Effector memory CD4-positive, alpha-beta T cell (primary cell): ENCODE measurements around the gene LRG1.

Experiments
- DNase-seq, 3 donors: peaks; one replicate each; pipeline ENCODE4 v3.0.0-alpha.2; 2020
- H3K27ac ChIP-seq: 2 replicates; pipeline ENCODE4 v1.7.0; 2013; ENCODE audit warnings: mild to moderate bottlenecking, low read length, moderate library complexity; ENCODE audit not compliant: insufficient read depth, poor library complexity, severe bottlenecking
- H3K27me3 ChIP-seq: replicated peaks from 2 replicates; pipeline ENCODE4 v1.7.0; 2013; ENCODE audit warnings: mild to moderate bottlenecking, low read length; ENCODE audit not compliant: insufficient read depth, control insufficient read depth, poor library complexity, severe bottlenecking
- H3K36me3 ChIP-seq: 2 replicates; pipeline ENCODE4 v1.7.0; 2013; ENCODE audit warnings: mild to moderate bottlenecking, low read length, moderate library complexity; ENCODE audit not compliant: control insufficient read depth, insufficient read depth
- H3K4me1 ChIP-seq: 2 replicates; pipeline ENCODE4 v1.7.0; 2013; ENCODE audit warnings: low read length, mild to moderate bottlenecking; ENCODE audit not compliant: control insufficient read depth, insufficient read depth, poor library complexity, severe bottlenecking
- H3K4me3 ChIP-seq: 2 replicates; pipeline ENCODE4 v1.7.0; 2013; ENCODE audit warnings: low read length, low read depth, mild to moderate bottlenecking; ENCODE audit not compliant: insufficient read depth, poor library complexity, severe bottlenecking
- H3K9me3 ChIP-seq: 2 replicates; pipeline ENCODE4 v1.7.0; 2013; ENCODE audit warnings: mild to moderate bottlenecking, low read length, moderate library complexity; ENCODE audit not compliant: control insufficient read depth

The LRG1 gene

DNA sequence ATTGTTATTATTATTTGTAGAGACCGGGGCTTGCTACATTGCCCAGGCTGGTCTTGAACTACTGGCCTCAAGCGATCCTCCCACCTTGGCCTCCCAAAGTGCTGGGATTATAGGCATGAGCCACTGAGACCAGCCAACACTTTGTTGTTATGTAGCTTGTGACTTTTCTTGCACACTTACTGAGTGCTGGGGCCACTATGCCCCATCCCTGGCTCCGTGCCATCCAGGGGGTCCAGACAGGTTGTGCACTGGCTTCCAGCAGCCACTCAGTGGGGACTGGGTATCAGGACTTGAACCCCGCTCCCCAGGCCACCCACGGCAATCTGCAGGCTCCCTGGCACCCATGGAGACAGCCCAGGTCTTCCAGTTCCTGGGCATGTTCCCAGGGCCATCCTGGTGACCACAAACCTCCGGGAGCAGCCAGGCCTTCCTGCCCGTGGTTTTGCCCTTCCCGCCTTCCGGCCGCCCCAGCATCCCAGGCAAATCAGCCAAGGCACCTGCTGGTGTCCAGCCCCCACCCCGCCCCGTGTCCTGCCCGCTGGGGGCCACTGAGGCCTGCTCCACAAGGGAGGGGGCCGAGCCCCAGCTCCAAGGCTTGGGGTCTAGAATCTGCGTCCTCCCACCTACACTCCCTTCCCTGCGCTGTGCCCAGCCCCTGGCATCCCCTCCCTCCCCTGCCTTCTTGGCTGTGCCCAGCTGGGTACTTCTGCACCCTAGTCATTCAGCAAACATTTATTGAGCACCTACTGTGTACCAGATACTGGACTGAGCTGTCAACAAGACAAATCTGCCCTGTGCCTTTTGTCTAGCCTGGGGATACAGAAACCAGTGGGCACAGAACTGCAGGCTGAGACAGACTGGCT lies 43.4 kb upstream of the LRG1 start:
- Histone ChIP-seq H3K36me3 (no peaks in the 10 kb centered on the region), H3K4me1 (peaks cover 16% of the 10 kb centered on the region), H3K4me3 (no peak overlapping the region), H3K27me3 (peaks cover 47% of the 10 kb centered on the region), H3K9me3 (no peaks in the 10 kb centered on the region), H3K27ac (no peak overlapping the region)
- DNase-seq: no peak

DNA sequence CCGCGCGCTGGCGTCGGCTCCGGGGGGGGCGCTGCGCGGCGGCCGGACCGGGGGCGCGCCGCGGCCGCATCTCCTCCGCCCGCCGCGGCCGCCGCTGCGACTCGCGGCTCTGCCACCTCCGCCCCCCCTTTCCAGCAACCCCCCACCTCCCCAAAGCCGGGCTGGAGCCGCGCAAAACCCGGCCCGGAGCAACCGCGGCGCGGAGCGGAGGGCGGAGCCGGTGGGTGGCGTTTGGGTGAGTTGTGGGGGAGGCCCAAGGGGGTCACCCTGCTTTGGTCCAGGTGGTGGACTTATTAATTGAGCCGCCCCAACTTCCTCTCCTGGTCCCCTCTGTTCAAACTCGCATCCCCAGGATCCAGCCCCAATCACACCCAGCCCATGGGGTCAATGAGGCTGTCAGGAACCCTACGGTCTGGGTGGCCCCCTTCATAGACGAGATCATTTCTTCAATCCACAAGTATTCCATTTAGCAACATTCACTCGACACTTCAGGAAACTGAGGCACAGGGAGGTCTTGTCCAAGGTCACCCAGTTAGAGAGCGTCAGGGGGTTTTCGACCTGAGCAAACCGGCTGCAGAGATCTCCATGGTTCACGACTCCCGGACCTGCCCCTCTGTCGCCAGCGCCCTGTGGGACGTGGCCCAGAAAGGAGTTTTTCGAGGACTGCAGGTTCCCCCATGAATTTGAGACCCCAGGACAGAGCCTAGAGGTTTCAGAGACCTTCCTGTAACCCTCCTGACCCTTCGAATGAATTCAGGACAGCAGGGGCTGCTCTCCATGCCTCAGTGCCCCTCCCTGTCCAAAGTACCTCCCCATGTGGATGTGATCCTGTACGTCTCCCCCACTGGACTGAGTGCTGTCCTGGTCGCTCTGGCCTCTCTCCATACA lies 42.1 kb upstream of the LRG1 start:
- no peak for DNase-seq
- Histone ChIP-seq H3K4me1 (peaks cover 16% of the 10 kb centered on the region), H3K4me3 (no peak overlapping the region), H3K27me3 (peaks cover 47% of the 10 kb centered on the region), H3K9me3 (no peaks in the 10 kb centered on the region), H3K36me3 (no peaks in the 10 kb centered on the region), H3K27ac (no peak overlapping the region)

DNA sequence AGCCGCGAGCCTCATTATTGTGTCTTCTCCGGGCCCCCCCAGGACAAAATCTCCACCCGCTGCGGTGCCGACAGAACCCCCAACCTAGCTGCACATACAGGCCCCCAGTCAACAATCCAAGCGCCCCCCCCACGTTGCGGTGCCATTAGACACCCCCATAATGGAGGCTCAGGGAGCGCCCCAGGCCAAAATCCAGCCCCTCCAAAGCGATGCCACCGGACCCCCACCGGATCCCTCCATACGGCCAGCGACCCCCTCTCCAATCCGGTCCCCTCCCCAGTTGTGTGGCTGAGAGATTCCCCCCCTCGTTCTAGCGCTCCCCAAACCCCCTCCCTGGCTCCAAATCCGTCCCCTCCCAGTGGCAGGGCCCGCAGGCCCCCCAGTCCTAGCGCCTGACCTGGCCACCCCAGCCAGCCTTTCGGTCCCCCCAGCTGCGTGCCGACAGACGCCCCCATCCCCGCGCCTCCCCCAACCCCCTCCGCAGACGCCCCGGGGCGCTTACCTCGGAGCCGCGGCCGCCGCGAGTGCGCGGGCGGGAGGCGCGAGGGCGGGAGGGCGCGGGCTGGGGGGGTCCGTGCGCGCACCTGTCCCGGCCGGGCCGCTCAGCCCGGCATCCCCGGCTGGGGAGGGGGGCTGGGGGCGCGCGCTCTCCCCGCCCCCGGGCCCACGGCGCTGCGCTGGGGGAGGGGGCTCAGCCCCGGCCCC lies 41.3 kb upstream of the LRG1 start:
- Histone ChIP-seq H3K4me3 (no peak overlapping the region), H3K9me3 (no peaks in the 10 kb centered on the region), H3K4me1 (peaks cover 16% of the 10 kb centered on the region), H3K36me3 (no peaks in the 10 kb centered on the region), H3K27me3 (peaks cover 47% of the 10 kb centered on the region), H3K27ac (no peak overlapping the region)
- DNase-seq: no peak

DNA sequence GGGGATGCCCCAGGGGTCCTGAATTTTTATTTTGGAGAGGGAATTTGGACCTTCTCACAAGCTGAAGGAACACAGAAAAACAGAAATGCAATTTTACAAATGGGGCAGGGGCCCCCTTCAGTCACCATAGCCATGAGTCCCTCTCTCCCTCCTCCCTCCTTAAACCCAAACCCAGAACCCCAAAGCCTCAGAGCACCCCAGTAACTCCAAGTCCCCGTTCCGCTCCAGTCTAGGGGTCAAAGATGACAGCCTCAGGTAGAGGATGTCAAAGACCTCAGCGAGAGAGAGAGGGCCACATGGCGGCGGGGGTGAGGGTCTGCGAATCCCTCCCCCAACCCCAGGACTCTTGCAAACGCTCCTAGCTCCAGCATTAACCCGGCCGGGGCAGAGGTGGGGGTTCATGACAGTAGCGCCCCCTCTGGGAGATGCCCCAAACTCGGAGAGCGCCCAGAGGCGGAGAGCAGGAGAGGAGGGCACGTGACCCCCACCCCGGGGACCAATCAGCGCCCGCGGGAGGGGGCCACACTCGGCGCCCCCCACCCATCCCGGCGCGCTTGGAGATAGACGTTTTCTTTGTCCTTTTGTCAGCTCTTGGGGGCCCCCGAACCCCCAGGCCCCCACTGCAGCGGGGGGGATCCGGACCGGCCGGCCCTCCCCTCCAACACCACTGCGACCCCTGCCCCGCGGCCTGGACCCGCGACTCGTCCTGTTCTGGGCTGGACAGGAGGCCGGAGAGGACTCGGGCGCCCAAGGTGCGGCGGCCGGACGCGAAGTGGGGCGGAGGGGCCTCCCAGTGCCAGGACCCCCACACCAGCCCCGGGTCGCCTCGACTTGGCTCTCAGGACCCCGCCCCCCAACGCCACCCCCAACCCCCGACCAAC lies 40.4 kb upstream of the LRG1 start:
- Histone ChIP-seq H3K4me1 (peaks cover 16% of the 10 kb centered on the region), H3K27ac (no peak overlapping the region), H3K9me3 (no peaks in the 10 kb centered on the region), H3K27me3 (peaks cover 49% of the 10 kb centered on the region), H3K36me3 (no peaks in the 10 kb centered on the region), H3K4me3 (no peak overlapping the region)
- DNase-seq: no peak

DNA sequence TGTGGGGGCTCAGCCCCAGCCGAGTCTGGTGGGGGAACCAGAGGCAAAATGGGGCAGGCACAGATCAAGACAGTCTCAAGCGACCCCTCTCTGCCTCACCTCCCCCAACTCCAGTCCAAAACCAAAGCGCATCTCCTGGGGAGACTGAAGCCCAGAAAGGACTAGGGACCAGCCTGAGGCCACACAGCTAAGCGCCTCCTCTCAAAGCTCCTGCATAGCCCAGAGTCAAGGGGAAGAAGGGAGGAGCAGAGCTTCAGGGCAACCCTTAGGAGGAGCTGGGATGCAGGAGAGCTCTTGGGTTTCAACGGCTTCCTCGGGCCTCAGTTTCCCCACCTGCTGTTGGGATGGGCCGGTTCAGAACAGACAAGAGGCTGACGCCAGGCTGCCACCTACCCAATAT lies 39.6 kb upstream of the LRG1 start:
- Histone ChIP-seq H3K27ac (no peak overlapping the region), H3K9me3 (no peaks in the 10 kb centered on the region), H3K4me3 (no peak overlapping the region), H3K36me3 (no peaks in the 10 kb centered on the region), H3K4me1 (peaks cover 12% of the 10 kb centered on the region), H3K27me3 (peaks cover 46% of the 10 kb centered on the region)
- no peak for DNase-seq

DNA sequence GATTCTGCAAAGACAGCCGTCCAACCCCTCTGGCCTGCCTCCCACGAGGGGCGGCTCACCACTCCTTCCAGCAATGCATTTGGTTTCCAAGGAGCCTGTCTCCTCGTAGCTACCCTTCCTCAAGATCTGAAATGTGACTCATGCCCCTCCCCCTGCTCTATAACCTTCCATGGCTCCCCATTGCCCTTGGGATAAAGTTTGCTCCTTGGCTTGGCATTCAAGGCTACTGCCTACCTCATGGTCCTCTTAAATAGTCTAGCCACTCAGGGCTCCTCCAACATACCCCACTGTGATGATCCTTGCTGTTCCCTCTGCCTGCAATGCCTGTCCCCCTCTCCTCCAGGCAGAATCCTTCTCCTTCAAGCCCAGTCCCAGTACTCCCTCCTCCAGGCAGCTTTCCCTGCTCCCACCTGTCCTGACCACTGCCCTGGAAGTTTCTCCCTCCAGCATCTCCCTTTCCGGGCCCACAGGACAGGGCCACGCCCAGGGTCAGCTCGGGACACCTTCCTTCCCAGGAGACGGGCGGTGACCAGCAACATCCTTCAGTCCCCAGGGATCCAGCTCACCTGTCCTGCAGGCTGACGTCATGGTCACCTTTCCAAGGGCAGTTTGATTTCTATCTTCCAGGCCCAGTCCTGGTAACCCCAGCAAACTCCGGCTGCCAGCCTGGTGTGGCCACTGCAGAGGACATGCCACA lies 38.9 kb upstream of the LRG1 start:
- Histone ChIP-seq H3K27ac (no peak overlapping the region), H3K36me3 (no peaks in the 10 kb centered on the region), H3K27me3 (peaks cover 40% of the 10 kb centered on the region), H3K4me3 (no peak overlapping the region), H3K9me3 (no peaks in the 10 kb centered on the region), H3K4me1 (peaks cover 6% of the 10 kb centered on the region)
- no peak for DNase-seq

DNA sequence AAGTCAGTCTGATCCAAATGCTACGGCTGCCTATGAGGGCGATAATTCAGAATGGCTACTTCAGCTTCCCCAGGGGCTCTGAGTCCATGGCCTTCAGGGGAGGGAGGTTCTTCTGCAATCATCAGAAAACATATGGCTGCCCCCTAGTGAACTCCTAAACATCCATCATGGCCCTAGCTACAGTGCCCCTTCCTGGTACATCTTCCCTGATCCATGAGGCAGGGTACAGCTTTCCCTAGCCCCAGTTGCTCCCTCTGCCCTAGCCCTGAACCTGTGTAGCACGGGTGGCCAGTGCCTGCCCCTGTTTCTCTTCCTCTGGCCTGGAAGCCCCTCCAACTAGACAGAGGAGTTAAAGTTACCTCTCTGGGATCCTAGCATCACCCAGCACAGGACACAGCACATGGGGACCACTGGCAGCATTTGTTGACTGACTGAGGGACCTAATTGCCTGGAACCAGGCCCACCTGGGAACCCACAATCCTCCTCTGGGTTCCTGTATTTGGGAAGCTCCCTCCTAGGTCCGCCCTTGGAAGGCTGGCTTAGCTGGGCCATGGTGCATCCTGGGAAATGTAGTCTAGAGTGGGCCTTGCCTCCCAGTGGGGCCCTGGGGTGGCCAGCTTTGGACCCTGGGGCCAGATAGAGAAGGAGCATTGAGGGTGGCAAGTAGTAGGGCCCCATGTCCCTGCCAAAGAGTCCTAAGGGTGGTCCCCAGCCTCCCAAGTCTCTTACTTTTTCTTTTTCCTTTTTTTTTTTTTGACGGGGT lies 37.4 kb upstream of the LRG1 start:
- Histone ChIP-seq H3K4me3 (no peak overlapping the region), H3K9me3 (no peaks in the 10 kb centered on the region), H3K27ac (no peak overlapping the region), H3K4me1 (peaks cover 6% of the 10 kb centered on the region), H3K36me3 (no peaks in the 10 kb centered on the region), H3K27me3 (peaks cover 34% of the 10 kb centered on the region)
- DNase-seq: no peak

DNA sequence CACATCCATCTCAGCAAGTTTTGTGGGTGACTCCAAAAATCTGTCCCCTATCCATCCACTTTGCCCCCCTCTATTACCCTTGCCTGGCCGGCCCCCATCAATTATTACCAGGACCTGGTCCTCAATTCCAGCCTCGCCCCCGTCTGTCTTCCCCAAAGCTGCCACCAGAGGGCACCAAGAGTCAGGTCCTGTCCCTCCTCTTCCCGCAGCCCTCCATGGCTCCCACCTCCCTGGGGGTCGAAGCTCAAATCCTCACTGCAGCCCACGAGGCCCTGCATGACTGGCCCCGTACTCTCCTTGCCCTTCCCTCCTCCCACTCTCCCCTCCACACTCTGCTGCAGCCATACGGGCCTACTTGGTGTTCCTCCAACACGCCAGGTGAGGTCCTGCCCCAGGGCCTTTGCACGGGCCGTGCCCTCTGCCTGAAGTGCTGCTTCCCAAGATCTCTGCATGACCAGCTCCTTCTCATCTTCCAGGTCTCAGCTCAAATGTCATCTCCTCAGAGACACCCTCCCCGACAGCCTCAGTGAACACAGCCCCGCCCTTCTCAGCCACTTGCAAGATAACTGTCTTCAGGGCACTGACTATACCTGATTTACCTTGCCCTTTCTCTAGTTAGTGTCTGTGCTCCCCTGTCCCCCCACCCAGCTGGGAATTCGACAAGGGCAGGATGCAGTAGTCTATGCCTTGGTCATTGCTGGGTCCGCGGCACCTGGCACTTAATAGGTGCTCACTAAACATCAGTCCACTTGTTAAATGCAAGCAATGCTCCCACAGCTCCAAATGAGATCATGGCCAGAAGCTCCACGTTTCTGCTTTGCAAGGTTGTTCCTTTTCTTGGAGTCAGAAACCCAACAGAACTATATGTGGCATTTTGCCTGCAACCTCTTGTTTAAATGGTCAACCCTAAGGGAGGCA lies 36.4 kb upstream of the LRG1 start:
- DNase-seq: peak; percentile 36 to 59 (median 43)
- Histone ChIP-seq H3K4me3 (no peak overlapping the region), H3K9me3 (no peaks in the 10 kb centered on the region), H3K27me3 (peaks cover 34% of the 10 kb centered on the region), H3K27ac (no peak overlapping the region), H3K4me1 (peaks cover 3% of the 10 kb centered on the region), H3K36me3 (no peaks in the 10 kb centered on the region)
